Suprapubic skin (tissue), 4 donors: Measurements from ENCODE around the gene LONP2. TPM values are rescaled to one million over a fixed set of nuclear protein-coding genes. Genes with fewer than 3 reads are reported as not detected.

Experiments
- DNase-seq, 2 donors: peaks; one replicate each; pipeline ENCODE4 v3.0.0-alpha.2; 2019; ENCODE audit warnings: low spot score in 2 of 2
- H3K27ac ChIP-seq: fragments of 200-600 bp; sonication (generic); one replicate; pipeline ENCODE4 v1.5.1; 2019
- H3K27me3 ChIP-seq: fragments of 200-600 bp; sonication (generic); one replicate; pipeline ENCODE4 v1.5.1; 2019
- H3K36me3 ChIP-seq: fragments of 200-600 bp; sonication (generic); one replicate; pipeline ENCODE4 v1.5.1; 2019
- H3K4me1 ChIP-seq: fragments of 200-600 bp; sonication (generic); one replicate; pipeline ENCODE4 v1.5.1; 2019
- H3K4me3 ChIP-seq: fragments of 200-600 bp; sonication (generic); one replicate; pipeline ENCODE4 v1.5.1; 2019; ENCODE audit warnings: mild to moderate bottlenecking
- H3K9me3 ChIP-seq: fragments of 200-600 bp; sonication (generic); one replicate; pipeline ENCODE4 v1.5.1; 2019
- CTCF ChIP-seq, 2 donors: fragments of 200-600 bp in 1 of 2; fragments of 450-650 bp in 1 of 2; sonication (generic) in 1 of 2; IDR thresholded peaks; one replicate each; pipeline ENCODE4 v1.5.1; 2016 to 2019; ENCODE audit warnings: antibody characterized with exemption in 2 of 2, mild to moderate bottlenecking in 1 of 2, moderate library complexity in 1 of 2
- EP300 ChIP-seq: sonication (generic); formaldehyde crosslinking; IDR thresholded peaks from one replicate; pipeline ENCODE4 v1.6.1; 2017; ENCODE audit warnings: antibody characterized with exemption
- POLR2A ChIP-seq, 2 donors: fragments of 450-650 bp; IDR thresholded peaks; one replicate each; pipeline ENCODE4 v1.6.1; 2017; ENCODE audit warnings: antibody characterized with exemption in 2 of 2, mild to moderate bottlenecking in 2 of 2, moderate library complexity in 2 of 2
- POLR2AphosphoS5 ChIP-seq, 3 donors: sonication (generic); formaldehyde crosslinking; IDR thresholded peaks; one replicate each; pipeline ENCODE4 v1.6.1; 2017; ENCODE audit warnings: antibody characterized with exemption in 3 of 3
- WGBS: methylation state at CpG from one replicate; pipeline ENCODE4 v1.1.5; 2018; 5-methylcytosine and 5-hydroxymethylcytosine counted together
- total RNA-seq, 4 donors: library from RNA; depleted of rRNA; stranded (reverse); fragments of >200 nt; gene quantifications; one replicate each; pipeline ENCODE4 v1.1.0, GENCODE V29; 2016

The LONP2 gene, protein sequence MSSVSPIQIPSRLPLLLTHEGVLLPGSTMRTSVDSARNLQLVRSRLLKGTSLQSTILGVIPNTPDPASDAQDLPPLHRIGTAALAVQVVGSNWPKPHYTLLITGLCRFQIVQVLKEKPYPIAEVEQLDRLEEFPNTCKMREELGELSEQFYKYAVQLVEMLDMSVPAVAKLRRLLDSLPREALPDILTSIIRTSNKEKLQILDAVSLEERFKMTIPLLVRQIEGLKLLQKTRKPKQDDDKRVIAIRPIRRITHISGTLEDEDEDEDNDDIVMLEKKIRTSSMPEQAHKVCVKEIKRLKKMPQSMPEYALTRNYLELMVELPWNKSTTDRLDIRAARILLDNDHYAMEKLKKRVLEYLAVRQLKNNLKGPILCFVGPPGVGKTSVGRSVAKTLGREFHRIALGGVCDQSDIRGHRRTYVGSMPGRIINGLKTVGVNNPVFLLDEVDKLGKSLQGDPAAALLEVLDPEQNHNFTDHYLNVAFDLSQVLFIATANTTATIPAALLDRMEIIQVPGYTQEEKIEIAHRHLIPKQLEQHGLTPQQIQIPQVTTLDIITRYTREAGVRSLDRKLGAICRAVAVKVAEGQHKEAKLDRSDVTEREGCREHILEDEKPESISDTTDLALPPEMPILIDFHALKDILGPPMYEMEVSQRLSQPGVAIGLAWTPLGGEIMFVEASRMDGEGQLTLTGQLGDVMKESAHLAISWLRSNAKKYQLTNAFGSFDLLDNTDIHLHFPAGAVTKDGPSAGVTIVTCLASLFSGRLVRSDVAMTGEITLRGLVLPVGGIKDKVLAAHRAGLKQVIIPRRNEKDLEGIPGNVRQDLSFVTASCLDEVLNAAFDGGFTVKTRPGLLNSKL
- total RNA-seq: 10 to 100 TPM; 39.6 to 97.9 (median 52.8) TPM

DNA sequence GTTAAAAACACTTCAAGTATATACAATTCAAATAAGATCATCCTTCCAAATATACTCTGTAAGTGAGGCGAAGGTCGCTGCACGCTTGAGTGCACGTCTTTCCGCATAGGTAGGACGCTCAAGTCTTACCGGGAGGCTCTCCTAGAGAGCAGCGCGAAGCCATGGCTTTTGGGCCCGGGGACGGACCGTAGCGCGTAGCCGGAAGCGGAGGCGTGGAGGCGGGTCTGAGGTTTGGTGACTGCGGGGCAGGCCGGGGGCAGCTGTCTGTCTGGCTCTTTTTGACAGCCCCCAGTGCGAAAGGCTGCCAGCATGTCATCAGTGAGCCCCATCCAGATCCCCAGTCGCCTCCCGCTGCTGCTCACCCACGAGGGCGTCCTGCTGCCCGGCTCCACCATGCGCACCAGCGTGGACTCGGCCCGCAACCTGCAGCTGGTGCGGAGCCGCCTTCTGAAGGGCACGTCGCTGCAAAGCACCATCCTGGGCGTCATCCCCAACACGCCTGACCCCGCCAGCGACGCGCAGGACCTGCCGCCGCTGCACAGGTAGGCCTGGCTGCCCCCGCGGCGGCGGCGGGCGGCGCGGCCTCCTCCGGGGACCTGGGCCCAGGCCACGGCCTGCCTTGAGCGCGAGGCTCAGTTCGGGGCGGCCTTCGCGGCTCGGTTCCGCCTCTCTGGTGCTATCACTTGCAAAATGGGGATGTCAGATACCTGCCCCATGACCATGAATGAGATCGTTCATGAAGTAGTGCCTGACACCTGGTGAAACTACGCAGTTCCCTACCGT, at the start of gene LONP2:
Gene LONP2, plus strand, starts transcription at position 221 of the 783 bp plus-strand sequence. Its CDS starts 89 bp downstream, at position 310.
- DNase-seq: peak; percentile 91 to 93
- H3K4me3 ChIP-seq: peak within 1 kb of the TSS; percentile 63
- no peaks in the 10 kb centered on the region for H3K36me3 ChIP-seq
- peak within 1 kb of the TSS; percentile 84 for H3K27ac ChIP-seq
- no peaks in the 10 kb centered on the region for H3K9me3 ChIP-seq
- TF ChIP-seq EP300: no peak
- TF ChIP-seq POLR2A (IDR thresholded peaks at IDR 0.05): peak in 1 of 2 donors; percentile 50
- peak; percentile 34 to 95 (median 38) for TF ChIP-seq POLR2AphosphoS5 (IDR thresholded peaks at IDR 0.05)
- no peak for TF ChIP-seq CTCF (IDR thresholded peaks at IDR 0.05)
- H3K27me3 ChIP-seq: no peaks in the 10 kb centered on the region
- WGBS: under 1% methylated on average over 43 of the region's 63 CpGs
- peaks cover 32% of the 10 kb centered on the region for H3K4me1 ChIP-seq

GRCh38 chr16:48194828-48195556, 49.1 kb upstream of the LONP2 start:
- no peaks in the 10 kb centered on the region for H3K27me3 ChIP-seq
- no peaks in the 10 kb centered on the region for H3K9me3 ChIP-seq
- WGBS: 31% methylated on average over 5 of the region's 5 CpGs
- no peak for DNase-seq
- H3K36me3 ChIP-seq: no peaks in the 10 kb centered on the region
- H3K4me3 ChIP-seq: no peak overlapping the region
- no peaks in the 10 kb centered on the region for H3K4me1 ChIP-seq
- TF ChIP-seq POLR2AphosphoS5 (IDR thresholded peaks at IDR 0.05) (no peak), EP300 (no peak), POLR2A (IDR thresholded peaks at IDR 0.05) (no peak), CTCF (IDR thresholded peaks at IDR 0.05) (no peak)
- H3K27ac ChIP-seq: no peak overlapping the region

GRCh38 chr16:48197294-48197693, 46.8 kb upstream of the LONP2 start:
- DNase-seq: no peak
- Histone ChIP-seq H3K4me3 (no peak overlapping the region), H3K4me1 (no peaks in the 10 kb centered on the region), H3K27ac (no peak overlapping the region), H3K9me3 (no peaks in the 10 kb centered on the region), H3K27me3 (no peaks in the 10 kb centered on the region), H3K36me3 (no peaks in the 10 kb centered on the region)
- TF ChIP-seq CTCF (IDR thresholded peaks at IDR 0.05): no peak
- TF ChIP-seq POLR2AphosphoS5 (IDR thresholded peaks at IDR 0.05): no peak
- no peak for TF ChIP-seq EP300
- TF ChIP-seq POLR2A (IDR thresholded peaks at IDR 0.05): no peak
- 94% methylated on average over 3 of the region's 3 CpGs for WGBS

GRCh38 chr16:48201515-48202201, 42.4 kb upstream of the LONP2 start:
- 59% methylated on average over 6 of the region's 6 CpGs for WGBS

More at GRCh38 chr16:48201515-48202201, 42.4 kb upstream of the LONP2 start:
- Histone ChIP-seq H3K27me3 (no peaks in the 10 kb centered on the region), H3K4me3 (no peak overlapping the region), H3K27ac (no peak overlapping the region), H3K36me3 (no peaks in the 10 kb centered on the region), H3K4me1 (no peaks in the 10 kb centered on the region), H3K9me3 (no peaks in the 10 kb centered on the region)
- TF ChIP-seq POLR2A (IDR thresholded peaks at IDR 0.05): no peak
- no peak for TF ChIP-seq POLR2AphosphoS5 (IDR thresholded peaks at IDR 0.05)
- no peak for TF ChIP-seq EP300
- DNase-seq: no peak
